ENCODE measurements around the gene SLC49A3. TPM values are rescaled to one million over a fixed set of nuclear protein-coding genes. Genes with fewer than 3 reads are reported as not detected.
"Not testable (repeated sequence)": the region's sequence is repeated elsewhere in the genome, so short reads cannot be mapped to it uniquely, and the experiment has no call there.

The SLC49A3 gene
- total RNA-seq (1 to 10 TPM; 3.9 to 5.0 (median 4.5) TPM), polyA plus RNA-seq (1 to 10 TPM; 2.4 to 6.4 (median 4.6) TPM)

DNA sequence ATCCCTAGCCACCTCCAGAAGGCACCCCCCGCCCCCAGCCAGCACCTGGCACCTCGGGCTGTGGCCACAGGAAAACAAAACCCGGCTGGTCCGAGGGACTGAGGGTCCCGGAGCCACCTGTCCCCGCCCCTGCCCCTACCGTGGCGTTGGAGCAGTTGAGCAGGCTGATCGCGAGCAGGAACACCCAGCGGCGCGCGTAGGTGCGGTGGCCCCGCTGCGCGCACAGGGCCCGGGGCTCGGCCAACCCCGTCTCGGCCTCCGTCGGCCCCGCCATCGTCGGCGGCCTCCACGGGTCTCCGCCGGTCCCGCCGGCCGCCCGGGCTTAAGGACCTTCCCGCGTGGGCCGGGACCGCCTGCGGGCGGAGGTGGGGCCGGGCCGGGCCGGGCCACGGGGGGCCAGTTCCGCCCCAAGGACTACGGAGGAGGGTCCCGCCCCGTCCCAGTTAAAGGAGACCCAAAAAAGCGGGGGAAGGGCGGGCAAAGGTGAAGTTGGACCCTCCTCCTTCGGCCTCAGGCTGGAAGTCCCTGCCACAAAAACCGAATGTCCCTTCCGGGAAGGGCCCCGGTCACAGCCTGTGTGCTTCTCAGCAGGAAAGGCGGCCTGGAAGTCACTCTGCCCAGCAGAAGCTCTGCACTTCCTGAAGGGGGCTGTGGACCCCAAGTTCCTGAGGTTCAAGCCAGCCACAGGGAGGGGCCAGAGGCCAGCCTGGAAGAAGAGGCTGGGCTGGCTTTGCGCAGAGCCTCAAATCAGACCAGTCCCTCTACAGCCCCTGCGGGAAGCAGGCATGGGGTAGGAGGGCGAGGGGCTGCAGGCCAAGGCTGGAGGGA, at the start of gene SLC49A3:
SLC49A3 (minus strand) TSS at position 298 of the 828 bp plus-strand sequence; CDS start at position 274, 24 bp downstream.
- H3K4me1 ChIP-seq = peaks cover 0 to 22% (median 5%) of the 10 kb centered on the region in 4 donors
- TF ChIP-seq POLR2AphosphoS5 (IDR thresholded peaks at IDR 0.05) = no peak
- TF ChIP-seq, protein P1, sequence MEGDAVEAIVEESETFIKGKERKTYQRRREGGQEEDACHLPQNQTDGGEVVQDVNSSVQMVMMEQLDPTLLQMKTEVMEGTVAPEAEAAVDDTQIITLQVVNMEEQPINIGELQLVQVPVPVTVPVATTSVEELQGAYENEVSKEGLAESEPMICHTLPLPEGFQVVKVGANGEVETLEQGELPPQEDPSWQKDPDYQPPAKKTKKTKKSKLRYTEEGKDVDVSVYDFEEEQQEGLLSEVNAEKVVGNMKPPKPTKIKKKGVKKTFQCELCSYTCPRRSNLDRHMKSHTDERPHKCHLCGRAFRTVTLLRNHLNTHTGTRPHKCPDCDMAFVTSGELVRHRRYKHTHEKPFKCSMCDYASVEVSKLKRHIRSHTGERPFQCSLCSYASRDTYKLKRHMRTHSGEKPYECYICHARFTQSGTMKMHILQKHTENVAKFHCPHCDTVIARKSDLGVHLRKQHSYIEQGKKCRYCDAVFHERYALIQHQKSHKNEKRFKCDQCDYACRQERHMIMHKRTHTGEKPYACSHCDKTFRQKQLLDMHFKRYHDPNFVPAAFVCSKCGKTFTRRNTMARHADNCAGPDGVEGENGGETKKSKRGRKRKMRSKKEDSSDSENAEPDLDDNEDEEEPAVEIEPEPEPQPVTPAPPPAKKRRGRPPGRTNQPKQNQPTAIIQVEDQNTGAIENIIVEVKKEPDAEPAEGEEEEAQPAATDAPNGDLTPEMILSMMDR (IDR thresholded peaks at IDR 0.05) = no peak
- no peak for TF ChIP-seq EP300 (IDR thresholded peaks at IDR 0.05)
- TF ChIP-seq POLR2A (IDR thresholded peaks at IDR 0.05) = no peak
- no peaks in the 10 kb centered on the region for H3K36me3 ChIP-seq
- peak; percentile 65 for DNase-seq
- intact Hi-C loops (cut with DNase I) = no loop called here
- WGBS, 2 donors = 10 to 11% methylated on average over 59 of the region's 59 CpGs
- H3K27me3 ChIP-seq = peaks cover 0 to 17% (median 9%) of the 10 kb centered on the region in 3 donors
- H3K4me3 ChIP-seq = peak within 1 kb of the TSS; percentile 15 to 56 (median 47)
- H3K27ac ChIP-seq = peak within 1 kb of the TSS; percentile 68 to 83 (median 71)
- H3K9me3 ChIP-seq = no peaks in the 10 kb centered on the region

DNA sequence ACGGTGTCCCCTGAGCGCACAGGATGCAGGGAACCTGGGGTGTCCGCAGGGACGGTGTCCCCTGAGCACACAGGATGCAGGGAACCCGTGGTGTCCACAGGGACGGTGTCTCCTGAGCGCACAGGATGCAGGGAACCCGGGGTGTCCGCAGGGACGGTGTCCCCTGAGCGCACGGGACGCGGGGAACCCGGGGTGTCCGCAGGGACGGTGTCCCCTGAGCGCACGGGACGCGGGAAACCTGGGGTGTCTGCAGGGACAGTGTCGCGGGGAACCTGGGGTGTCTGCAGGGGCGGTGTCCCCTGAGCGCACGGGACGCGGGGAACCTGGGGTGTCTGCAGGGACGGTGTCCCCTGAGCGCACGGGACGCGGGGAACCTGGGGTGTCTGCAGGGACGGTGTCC, 47.6 kb upstream of the SLC49A3 start:
- H3K36me3 ChIP-seq = peaks cover 41 to 85% (median 45%) of the 10 kb centered on the region in 4 donors
- H3K4me1 ChIP-seq; intact Hi-C loops (cut with DNase I); H3K27ac ChIP-seq; H3K27me3 ChIP-seq; DNase-seq; H3K4me3 ChIP-seq; H3K9me3 ChIP-seq: not testable (repeated sequence)
- 96 to 97% methylated on average over 33 of the region's 34 CpGs for WGBS, 2 donors

- no peak overlapping the region for H3K27ac ChIP-seq
- peaks cover 46 to 86% (median 52%) of the 10 kb centered on the region in 4 donors for H3K36me3 ChIP-seq
- no peak for TF ChIP-seq EP300 (IDR thresholded peaks at IDR 0.05)
- TF ChIP-seq, protein P1 (IDR thresholded peaks at IDR 0.05) = no peak
- 96 to 97% methylated on average over 8 of the region's 8 CpGs for WGBS, 2 donors
- no peaks in the 10 kb centered on the region for H3K4me1 ChIP-seq
- no peak overlapping the region for H3K4me3 ChIP-seq
- no peaks in the 10 kb centered on the region for H3K9me3 ChIP-seq
- H3K27me3 ChIP-seq = no peaks in the 10 kb centered on the region
- DNase-seq = no peak
- intact Hi-C loops (cut with DNase I) = no loop called here
These were observed 46.6 kb upstream of the SLC49A3 start for GRCh38 chr4:735583-735982.

DNA sequence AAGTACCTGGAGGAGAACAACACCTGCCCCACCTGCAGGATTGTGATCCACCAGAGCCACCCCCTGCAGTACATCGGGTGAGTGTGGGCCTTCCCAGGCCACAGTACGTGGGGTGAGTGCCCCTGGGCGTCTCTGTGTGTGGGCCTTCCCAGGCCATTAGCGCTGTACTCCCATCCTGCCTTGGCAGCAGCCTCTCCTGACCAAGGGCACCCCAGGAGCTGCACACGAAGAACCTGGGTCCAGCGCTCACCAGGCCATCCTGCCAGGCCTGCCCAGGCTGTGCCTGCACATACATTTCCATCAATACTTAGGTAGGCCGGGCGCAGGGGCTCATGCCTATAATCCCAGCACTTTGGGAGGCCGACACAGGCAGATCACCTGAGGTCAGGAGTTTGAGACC, 46.0 kb upstream of the SLC49A3 start:
- DNase-seq = no peak
- H3K9me3 ChIP-seq = no peaks in the 10 kb centered on the region
- intact Hi-C loops (cut with DNase I) = no loop called here
- H3K36me3 ChIP-seq = peaks cover 46 to 85% (median 53%) of the 10 kb centered on the region in 4 donors
- no peak overlapping the region for H3K27ac ChIP-seq
- 96 to 97% methylated on average over 9 of the region's 9 CpGs for WGBS, 2 donors
- TF ChIP-seq EP300 (IDR thresholded peaks at IDR 0.05) = no peak
- no peak for TF ChIP-seq POLR2AphosphoS5 (IDR thresholded peaks at IDR 0.05)
- TF ChIP-seq POLR2A (IDR thresholded peaks at IDR 0.05) = no peak
- TF ChIP-seq, protein P1 (IDR thresholded peaks at IDR 0.05) = no peak
- H3K4me1 ChIP-seq = no peaks in the 10 kb centered on the region
- no peaks in the 10 kb centered on the region for H3K27me3 ChIP-seq
- no peak overlapping the region for H3K4me3 ChIP-seq

DNA sequence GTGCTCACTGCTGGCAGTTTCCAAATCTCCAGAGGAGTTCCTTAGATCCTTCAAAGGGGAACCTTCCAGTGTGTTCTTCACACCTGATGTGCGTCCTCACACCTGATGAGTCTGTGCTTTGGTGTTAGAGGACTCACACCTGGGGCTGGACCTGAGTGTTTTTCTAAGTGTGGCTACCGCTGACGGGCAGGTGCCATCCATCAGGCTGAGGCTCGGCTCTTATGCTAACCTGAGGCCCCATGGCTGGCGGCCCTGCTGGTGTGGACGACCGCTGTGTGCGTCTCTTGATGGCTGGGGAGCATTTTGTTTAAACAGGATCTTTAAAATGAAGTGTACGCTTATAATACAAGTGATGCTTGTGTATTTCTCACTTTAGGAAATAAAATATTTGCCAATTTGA, 45.1 kb upstream of the SLC49A3 start:
- Histone ChIP-seq H3K4me3 (no peak overlapping the region), H3K9me3 (no peaks in the 10 kb centered on the region), H3K4me1 (no peaks in the 10 kb centered on the region), H3K27me3 (no peaks in the 10 kb centered on the region), H3K36me3 (peaks cover 46 to 76% (median 48%) of the 10 kb centered on the region in 4 donors), H3K27ac (no peak overlapping the region)
- TF ChIP-seq EP300 (IDR thresholded peaks at IDR 0.05) (no peak), POLR2A (IDR thresholded peaks at IDR 0.05) (no peak), POLR2AphosphoS5 (IDR thresholded peaks at IDR 0.05) (no peak)
- TF ChIP-seq, protein P1 (IDR thresholded peaks at IDR 0.05) = no peak
- WGBS, 2 donors = 95% methylated on average over 9 of the region's 9 CpGs
- DNase-seq = no peak
- intact Hi-C loops (cut with DNase I) = no loop called here
